Measurements from ENCODE around the gene MYO1H. TPM values are rescaled to one million over a fixed set of nuclear protein-coding genes. Genes with fewer than 3 reads are reported as not detected.

The MYO1H gene
- total and polyA plus RNA-seq, 2 experiments from 2014 or later: not detected

DNA sequence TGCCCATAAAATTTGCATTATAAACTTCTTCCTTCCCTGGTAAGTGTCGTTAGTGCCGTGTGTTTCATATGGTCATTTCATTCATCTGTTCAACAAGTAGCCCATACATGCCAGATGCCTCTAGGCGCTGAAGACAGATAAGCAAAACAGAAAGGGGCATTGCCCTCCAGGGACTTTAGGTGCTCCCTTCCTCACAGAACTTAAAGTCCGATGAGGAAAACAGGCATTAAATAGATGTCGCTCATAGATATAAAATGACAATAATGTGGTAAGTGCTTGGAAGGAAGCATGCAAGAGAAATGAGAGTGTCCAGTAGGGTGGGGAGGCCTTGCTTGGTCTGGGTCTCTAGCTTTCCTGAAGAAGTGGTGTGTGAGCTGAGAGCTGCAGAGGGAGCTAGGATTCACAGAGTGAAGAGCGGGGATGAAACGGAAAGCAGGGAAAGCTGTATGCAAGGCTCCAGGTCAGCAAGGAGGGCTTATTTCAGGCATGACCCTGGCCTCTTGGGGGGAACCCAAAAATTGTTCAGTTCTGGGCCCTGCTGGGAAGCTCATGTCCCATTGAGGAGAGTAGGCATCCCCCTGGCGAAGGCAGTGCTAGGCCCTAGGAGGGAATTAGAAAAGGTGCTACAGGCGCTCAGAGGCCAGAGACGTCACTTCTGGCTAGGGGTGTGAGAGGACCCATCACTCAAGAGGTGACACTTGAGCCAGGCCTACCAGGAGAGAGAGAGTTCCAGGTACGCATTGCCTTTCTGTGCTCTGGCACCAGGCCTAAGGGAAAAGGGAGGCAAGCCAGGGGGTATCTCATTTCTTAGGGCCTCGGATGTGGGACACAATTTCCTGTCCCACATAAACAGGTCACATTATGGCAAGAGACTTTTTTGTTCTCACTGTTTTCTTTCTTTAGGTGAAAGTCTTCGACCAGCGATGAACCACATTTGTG, 141.6 kb downstream of the MYO1H start (continued):
- no peak for TF ChIP-seq CTCF (conservative IDR thresholded peaks at IDR 0.05; ENCODE audit: low read depth in 2 of 2)
- no peak for TF ChIP-seq ETS1 (IDR thresholded peaks at IDR 0.05)

DNA sequence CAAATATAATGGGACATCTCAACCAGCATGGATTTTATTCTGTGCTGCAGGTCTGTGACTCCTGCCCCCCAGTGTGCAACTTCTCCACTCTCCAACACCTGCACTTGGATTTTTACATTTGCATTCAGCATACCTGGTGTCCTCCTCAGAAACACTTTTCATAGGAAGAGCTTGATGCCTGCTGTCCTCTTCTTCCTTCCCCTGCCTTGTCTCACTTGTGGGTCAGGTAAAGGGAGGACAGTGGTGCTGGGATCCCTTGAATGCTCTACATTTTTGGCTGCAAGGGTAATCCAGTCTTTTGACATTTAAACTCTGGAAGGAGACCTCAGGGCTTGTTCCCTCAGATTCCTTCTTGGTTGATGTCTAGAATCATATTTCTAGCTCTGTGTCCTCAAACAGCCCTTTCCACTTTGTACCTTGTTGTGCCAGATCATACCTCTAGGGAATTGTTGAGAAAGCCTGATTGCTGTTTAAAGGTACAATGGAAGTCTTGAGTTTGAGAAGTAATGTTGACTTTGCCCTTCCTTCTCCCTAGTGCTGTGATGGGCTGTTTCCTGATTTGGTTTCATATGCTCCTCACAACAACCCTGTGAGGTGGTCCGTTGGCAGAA, 142.4 kb downstream of the MYO1H start:
- H3K9me3 Mint-ChIP-seq: peaks cover 2% of the 10 kb centered on the region
- no peaks in the 10 kb centered on the region for H3K4me1 Mint-ChIP-seq
- Histone ChIP-seq H3K27ac (ENCODE audit: low read depth) (no peak overlapping the region), H3K36me3 (ENCODE audit: insufficient read depth) (peaks cover 17% of the 10 kb centered on the region), H3K4me2 (no peak overlapping the region), H3F3A (replicated peaks; ENCODE audit: low read depth) (no peaks in the 10 kb centered on the region), H3K79me2 (replicated peaks; ENCODE audit: insufficient read depth) (no peaks in the 10 kb centered on the region), H4K20me1 (replicated peaks; ENCODE audit: insufficient read depth) (no peaks in the 10 kb centered on the region), H3K9me2 (ENCODE audit: insufficient read depth) (no peaks in the 10 kb centered on the region), H3K4me3 (no peak overlapping the region), H3K27me3 (ENCODE audit: insufficient read depth) (no peaks in the 10 kb centered on the region), H2AFZ (no peak overlapping the region), H3K4me1 (ENCODE audit: insufficient read depth) (no peaks in the 10 kb centered on the region)
- peaks cover 70% of the 10 kb centered on the region for H3K36me3 Mint-ChIP-seq (ENCODE audit: low read depth)
- H3K27me3 Mint-ChIP-seq (ENCODE audit: insufficient read depth, low read depth, poor library complexity): peaks cover 2% of the 10 kb centered on the region
- no peak for TF ChIP-seq STAT1 (IDR thresholded peaks at IDR 0.05; ENCODE audit: unreplicated experiment)
- TF ChIP-seq POLR2AphosphoS5 (IDR thresholded peaks at IDR 0.05; ENCODE audit: low read depth): no peak
- TF ChIP-seq CTCF (conservative IDR thresholded peaks at IDR 0.05; ENCODE audit: low read depth in 2 of 2): no peak
- no peak for TF ChIP-seq NANOG (IDR thresholded peaks at IDR 0.05; ENCODE audit: borderline replicate concordance)
- TF ChIP-seq ZNF331 (CRISPR knock-in tag; IDR thresholded peaks at IDR 0.05; ENCODE audit: low read depth): no peak
- no peak for TF ChIP-seq ETS1 (IDR thresholded peaks at IDR 0.05)
- no peak for DNase-seq (ENCODE audit: low spot score)
- H3K4me3 Mint-ChIP-seq: no peak overlapping the region
- ATAC-seq: no peak
- H3K27ac Mint-ChIP-seq: no peak overlapping the region

Data from GM23338 (cell line).